ENCODE data around the gene HSPBP1. TPM values are rescaled to one million over a fixed set of nuclear protein-coding genes. Genes with fewer than 3 reads are reported as not detected.
A peak's percentile ranks its signal among the peaks of the same experiment; 100 is the strongest.

HSPBP1 gene
- total and polyA plus RNA-seq, 9 of the 15 experiments (the other 6 are each of a cell fraction or from before 2014, with no cell fraction given) = 0.83 to 81.3 (median 21.8) TPM

DNA sequence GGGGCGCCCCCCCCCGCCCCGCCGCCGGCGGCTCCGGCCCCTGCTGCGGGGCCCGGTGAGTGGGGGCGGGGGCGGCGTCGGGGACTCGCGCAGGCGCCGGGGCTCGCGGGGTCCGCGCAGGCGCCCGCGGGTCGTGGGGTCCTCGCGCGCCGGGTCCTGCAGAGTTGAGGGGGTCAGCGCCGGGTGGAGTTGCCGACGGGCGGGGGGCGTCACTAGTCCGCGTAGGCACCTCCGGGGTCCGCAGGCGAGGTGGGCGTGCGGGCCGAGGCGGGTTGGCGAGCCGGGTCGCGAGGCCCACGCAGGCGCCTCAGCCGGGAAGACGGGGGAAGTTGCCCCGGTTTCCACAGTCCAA is 21.5 kb downstream of the HSPBP1 start:
- peaks cover 34 to 53% of the 10 kb centered on the region in 2 experiments; a peak in 4 of 5 replicates for H3K4me1 ChIP-seq (replicated peaks in 1 of 2; ENCODE audit: control insufficient read depth in 2 of 2, insufficient read depth in 2 of 2, low read length in 2 of 2)
- intact Hi-C loops (cut with micrococcal nuclease) (loop anchor here (2.0 kb wide), 1 partner anchor 22 kb away; the partner anchor contains the start of gene HSPBP1), in situ Hi-C loops (cut with MboI) (no loop called here)
- H3K4me2 ChIP-seq (ENCODE audit: insufficient read depth, low read length) = peak overlapping the region; percentile 96
- peak overlapping the region; percentile 92 for H2AFZ ChIP-seq (ENCODE audit: low read depth, low read length)
- H3K4me3 ChIP-seq = peak overlapping the region; percentile 94
- H3K79me2 ChIP-seq (ENCODE audit: control insufficient read depth, insufficient read depth, low read length) = peaks cover 54% of the 10 kb centered on the region
- H3K36me3 ChIP-seq (ENCODE audit: control insufficient read depth, insufficient read depth, low read length) = peaks cover 37% of the 10 kb centered on the region
- H4K20me1 ChIP-seq (replicated peaks; ENCODE audit: control insufficient read depth, insufficient read depth, low read length) = peaks cover 46% of the 10 kb centered on the region
- CTCF ChIA-PET (ENCODE audit: low intra/inter-chr PET ratio) = no interaction called here
- FAIRE-seq = no peak
- POLR2A ChIA-PET = interaction anchor here (0.6 to 3.4 kb wide), 16 partner anchors 7 to 203 kb away, joined by 3 to 34 read pairs (median 6); partner anchors contain the start of genes HSPBP1, ISOC2, KMT5C and UBE2S
- peak overlapping the region; percentile 94 to 99 for H3K9ac ChIP-seq (ENCODE audit: insufficient read depth in 1 of 2, low read depth in 2 of 2, low read length in 2 of 2)
- H3K27ac ChIP-seq (ENCODE audit: extremely low read depth, low read depth, low read length) = peak overlapping the region; percentile 97
- H3K27me3 ChIP-seq (ENCODE audit: control insufficient read depth in 2 of 2, insufficient read depth in 2 of 2, low read length in 2 of 2) = no peaks in the 10 kb centered on the region
- peak; percentile 15 for ATAC-seq
- H3K9me1 ChIP-seq (ENCODE audit: control insufficient read depth, insufficient read depth, low read length) = peaks cover 9% of the 10 kb centered on the region
- no TSS peak for BruUV-seq (replicated peaks)
- 5% methylated on average over 4 of the region's 53 CpGs for WGBS (ENCODE audit: insufficient coverage, low coverage, missing lambda C conversion rate)
- H3K9me3 ChIP-seq (replicated peaks; ENCODE audit: control insufficient read depth, insufficient read depth, low read depth, low read length) = no peaks in the 10 kb centered on the region
- DNase-seq (ENCODE audit: extremely low read depth in 1 of 4, low spot score in 3 of 4) = peak; percentile 51 to 83 (median 77)
- no peak for TF ChIP-seq ZNF282 (CRISPR knock-in tag; IDR thresholded peaks at IDR 0.05)
- TF ChIP-seq, protein P1, sequence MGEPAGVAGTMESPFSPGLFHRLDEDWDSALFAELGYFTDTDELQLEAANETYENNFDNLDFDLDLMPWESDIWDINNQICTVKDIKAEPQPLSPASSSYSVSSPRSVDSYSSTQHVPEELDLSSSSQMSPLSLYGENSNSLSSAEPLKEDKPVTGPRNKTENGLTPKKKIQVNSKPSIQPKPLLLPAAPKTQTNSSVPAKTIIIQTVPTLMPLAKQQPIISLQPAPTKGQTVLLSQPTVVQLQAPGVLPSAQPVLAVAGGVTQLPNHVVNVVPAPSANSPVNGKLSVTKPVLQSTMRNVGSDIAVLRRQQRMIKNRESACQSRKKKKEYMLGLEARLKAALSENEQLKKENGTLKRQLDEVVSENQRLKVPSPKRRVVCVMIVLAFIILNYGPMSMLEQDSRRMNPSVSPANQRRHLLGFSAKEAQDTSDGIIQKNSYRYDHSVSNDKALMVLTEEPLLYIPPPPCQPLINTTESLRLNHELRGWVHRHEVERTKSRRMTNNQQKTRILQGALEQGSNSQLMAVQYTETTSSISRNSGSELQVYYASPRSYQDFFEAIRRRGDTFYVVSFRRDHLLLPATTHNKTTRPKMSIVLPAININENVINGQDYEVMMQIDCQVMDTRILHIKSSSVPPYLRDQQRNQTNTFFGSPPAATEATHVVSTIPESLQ (CRISPR knock-in tag; IDR thresholded peaks at IDR 0.05) = 0 out of 2 replicates have a peak, but pooled peaks have one; percentile 66
- TF ChIP-seq MBD2 (IDR thresholded peaks at IDR 0.05; ENCODE audit: borderline replicate concordance, low read depth) = no peak
- TF ChIP-seq SAFB (IDR thresholded peaks at IDR 0.05; ENCODE audit: borderline replicate concordance, low read depth, low read length) = peak; percentile 87
- TF ChIP-seq, protein P2, sequence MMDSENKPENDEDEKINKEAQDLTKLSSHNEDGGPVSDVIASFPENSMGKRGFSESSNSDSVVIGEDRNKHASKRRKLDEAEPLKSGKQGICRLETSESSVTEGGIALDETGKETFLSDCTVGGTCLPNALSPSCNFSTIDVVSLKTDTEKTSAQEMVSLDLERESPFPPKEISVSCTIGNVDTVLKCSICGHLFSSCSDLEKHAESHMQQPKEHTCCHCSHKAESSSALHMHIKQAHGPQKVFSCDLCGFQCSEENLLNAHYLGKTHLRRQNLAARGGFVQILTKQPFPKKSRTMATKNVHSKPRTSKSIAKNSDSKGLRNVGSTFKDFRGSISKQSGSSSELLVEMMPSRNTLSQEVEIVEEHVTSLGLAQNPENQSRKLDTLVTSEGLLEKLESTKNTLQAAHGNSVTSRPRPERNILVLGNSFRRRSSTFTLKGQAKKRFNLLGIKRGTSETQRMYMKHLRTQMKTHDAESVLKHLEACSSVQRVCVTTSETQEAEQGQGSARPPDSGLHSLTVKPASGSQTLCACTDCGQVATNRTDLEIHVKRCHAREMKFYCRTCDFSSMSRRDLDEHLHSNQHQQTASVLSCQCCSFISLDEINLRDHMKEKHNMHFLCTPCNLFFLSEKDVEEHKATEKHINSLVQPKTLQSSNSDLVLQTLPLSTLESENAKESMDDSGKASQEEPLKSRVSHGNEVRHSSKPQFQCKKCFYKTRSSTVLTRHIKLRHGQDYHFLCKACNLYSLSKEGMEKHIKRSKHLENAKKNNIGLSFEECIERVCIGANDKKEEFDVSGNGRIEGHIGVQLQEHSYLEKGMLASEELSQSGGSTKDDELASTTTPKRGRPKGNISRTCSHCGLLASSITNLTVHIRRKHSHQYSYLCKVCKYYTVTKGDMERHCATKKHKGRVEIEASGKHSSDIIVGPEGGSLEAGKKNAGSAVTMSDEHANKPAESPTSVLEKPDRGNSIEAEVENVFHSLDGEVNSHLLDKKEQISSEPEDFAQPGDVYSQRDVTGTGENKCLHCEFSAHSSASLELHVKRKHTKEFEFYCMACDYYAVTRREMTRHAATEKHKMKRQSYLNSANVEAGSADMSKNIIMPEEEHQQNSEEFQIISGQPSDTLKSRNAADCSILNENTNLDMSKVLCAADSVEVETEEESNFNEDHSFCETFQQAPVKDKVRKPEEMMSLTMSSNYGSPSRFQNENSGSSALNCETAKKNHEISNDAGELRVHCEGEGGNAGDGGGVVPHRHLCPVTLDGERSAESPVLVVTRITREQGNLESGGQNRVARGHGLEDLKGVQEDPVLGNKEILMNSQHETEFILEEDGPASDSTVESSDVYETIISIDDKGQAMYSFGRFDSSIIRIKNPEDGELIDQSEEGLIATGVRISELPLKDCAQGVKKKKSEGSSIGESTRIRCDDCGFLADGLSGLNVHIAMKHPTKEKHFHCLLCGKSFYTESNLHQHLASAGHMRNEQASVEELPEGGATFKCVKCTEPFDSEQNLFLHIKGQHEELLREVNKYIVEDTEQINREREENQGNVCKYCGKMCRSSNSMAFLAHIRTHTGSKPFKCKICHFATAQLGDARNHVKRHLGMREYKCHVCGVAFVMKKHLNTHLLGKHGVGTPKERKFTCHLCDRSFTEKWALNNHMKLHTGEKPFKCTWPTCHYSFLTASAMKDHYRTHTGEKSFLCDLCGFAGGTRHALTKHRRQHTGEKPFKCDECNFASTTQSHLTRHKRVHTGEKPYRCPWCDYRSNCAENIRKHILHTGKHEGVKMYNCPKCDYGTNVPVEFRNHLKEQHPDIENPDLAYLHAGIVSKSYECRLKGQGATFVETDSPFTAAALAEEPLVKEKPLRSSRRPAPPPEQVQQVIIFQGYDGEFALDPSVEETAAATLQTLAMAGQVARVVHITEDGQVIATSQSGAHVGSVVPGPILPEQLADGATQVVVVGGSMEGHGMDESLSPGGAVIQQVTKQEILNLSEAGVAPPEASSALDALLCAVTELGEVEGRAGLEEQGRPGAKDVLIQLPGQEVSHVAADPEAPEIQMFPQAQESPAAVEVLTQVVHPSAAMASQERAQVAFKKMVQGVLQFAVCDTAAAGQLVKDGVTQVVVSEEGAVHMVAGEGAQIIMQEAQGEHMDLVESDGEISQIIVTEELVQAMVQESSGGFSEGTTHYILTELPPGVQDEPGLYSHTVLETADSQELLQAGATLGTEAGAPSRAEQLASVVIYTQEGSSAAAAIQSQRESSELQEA (IDR thresholded peaks at IDR 0.05; ENCODE audit: low read depth) = no peak
- TF ChIP-seq TGIF2 (CRISPR knock-in tag; IDR thresholded peaks at IDR 0.05) = 0 out of 2 replicates have a peak, but pooled peaks have one; percentile 52
- TF ChIP-seq GATAD2B (IDR thresholded peaks at IDR 0.05; ENCODE audit: borderline replicate concordance) = peak; percentile 83; the same call in 1 of the 2 replicates
- peak; percentile 61; the same call in 1 of the 2 replicates for TF ChIP-seq ZBTB7A (IDR thresholded peaks at IDR 0.05; ENCODE audit: borderline replicate concordance, control insufficient read depth, low read depth, low read length)
- TF ChIP-seq HLTF (IDR thresholded peaks at IDR 0.05) = no peak
- 0 out of 2 replicates have a peak, but pooled peaks have one; percentile 16 for TF ChIP-seq ZNF316 (IDR thresholded peaks at IDR 0.05)
- no peak for TF ChIP-seq NR2C2 (CRISPR knock-in tag; IDR thresholded peaks at IDR 0.05)
- TF ChIP-seq NR2C2 (tag; IDR thresholded peaks at IDR 0.05) = no peak
- TF ChIP-seq ZBTB17 (CRISPR knock-in tag; IDR thresholded peaks at IDR 0.05) = 0 out of 2 replicates have a peak, but pooled peaks have one; percentile 14
- no peak for TF ChIP-seq MAFF (IDR thresholded peaks at IDR 0.05; ENCODE audit: low read length)
